PC-9 (cell line): ENCODE measurements around the gene TTYH1. TPM values are rescaled to one million over a fixed set of nuclear protein-coding genes. Genes with fewer than 3 reads are reported as not detected.
A peak's percentile ranks its signal among the peaks of the same experiment; 100 is the strongest.

Experiments
- BruUV-seq: library from RNA; stranded (reverse); fragments of 400-500 nt; replicated peaks from 2 replicates; lab custom pipeline; 2021; lab: Mats Ljungman, UMichigan
- CTCF ChIA-PET: fragments of 300-600 bp; sonication (Branson Sonifier 250); formaldehyde crosslinking; loops from one replicate; lab custom pipeline; 2022; ENCODE audit warnings: antibody characterized with exemption; lab: Charles Lee
- POLR2A ChIA-PET: fragments of 300-600 bp; sonication (Branson Sonifier 250); formaldehyde crosslinking; loops from one replicate; lab custom pipeline; 2022; ENCODE audit warnings: antibody characterized with exemption; ENCODE audit not compliant: unreplicated experiment; lab: Charles Lee
- DNase-seq, 2 experiments: peaks; one replicate each; pipeline versions ENCODE4 v3.0.0 to v3.0.0-alpha.2; 2015 to 2022; ENCODE audit warnings: mixed read lengths in 1 of 2
- H2AFZ ChIP-seq: fragments of 200-600 bp; sonication (generic); 2 replicates; pipeline ENCODE4 v1.8.1; 2017; ENCODE audit warnings: antibody characterized with exemption
- H3F3A ChIP-seq: fragments of 200-600 bp; sonication (generic); 2 replicates; pipeline ENCODE4 v1.8.1; 2017; ENCODE audit warnings: antibody characterized with exemption, mild to moderate bottlenecking, low read depth; ENCODE audit not compliant: insufficient read depth
- H3K27ac ChIP-seq: fragments of 200-600 bp; sonication (generic); 2 replicates; pipeline ENCODE4 v1.6.1; 2016; ENCODE audit warnings: mixed run types
- H3K27me3 ChIP-seq: fragments of 200-600 bp; sonication (generic); 2 replicates; pipeline ENCODE4 v1.6.1; 2016; ENCODE audit warnings: low read depth, mixed run types; ENCODE audit not compliant: insufficient read depth
- H3K36me3 ChIP-seq: fragments of 200-600 bp; sonication (generic); 2 replicates; pipeline ENCODE4 v1.6.1; 2016; ENCODE audit warnings: low read depth, mixed run types
- H3K4me1 ChIP-seq: fragments of 200-600 bp; sonication (generic); replicated peaks from 2 replicates; pipeline ENCODE4 v1.6.1; 2016; ENCODE audit warnings: mixed run types; ENCODE audit not compliant: insufficient read depth
- H3K4me2 ChIP-seq: fragments of 200-600 bp; sonication (generic); 2 replicates; pipeline ENCODE4 v1.6.1; 2017; ENCODE audit warnings: mixed run types
- H3K4me3 ChIP-seq: fragments of 200-600 bp; sonication (generic); 2 replicates; pipeline ENCODE4 v1.6.1; 2016; ENCODE audit warnings: mixed run types
- H3K79me2 ChIP-seq: fragments of 200-600 bp; sonication (generic); 2 replicates; pipeline ENCODE4 v1.6.1; 2017; ENCODE audit warnings: low read depth, mixed run types
- H3K9me2 ChIP-seq: fragments of 200-600 bp; sonication (generic); 2 replicates; pipeline ENCODE4 v1.8.1; 2017; ENCODE audit warnings: mild to moderate bottlenecking; ENCODE audit not compliant: insufficient read depth
- H3K9me3 ChIP-seq: fragments of 200-600 bp; sonication (generic); 2 replicates; pipeline ENCODE4 v1.8.1; 2016; ENCODE audit warnings: low read depth; ENCODE audit not compliant: insufficient read depth
- H4K20me1 ChIP-seq: fragments of 200-600 bp; sonication (generic); 2 replicates; pipeline ENCODE4 v1.8.1; 2017; ENCODE audit not compliant: insufficient read depth
- EZH2 ChIP-seq: fragments of 200-600 bp; sonication (generic); IDR thresholded peaks from 2 replicates; pipeline ENCODE4 v1.8.0; 2017; ENCODE audit warnings: antibody characterized with exemption, low read depth
- intact Hi-C: fragments of 100-400 bp; cut with micrococcal nuclease; formaldehyde crosslinking; loops from one replicate; pipeline ENCODE4 v1.10.0; 2022; ENCODE audit not compliant: unreplicated experiment
- total RNA-seq: library from RNA; stranded (reverse); gene quantifications from 2 replicates; pipeline ENCODE4 v1.2.3, GENCODE V29; 2021
- TF ChIP-seq, protein P1 (sequence below): fragments of 200-600 bp; sonication (generic); conservative IDR thresholded peaks from 2 replicates; pipeline ENCODE4 v1.6.1; 2017; ENCODE audit warnings: mixed run types, antibody characterized with exemption, mild to moderate bottlenecking, moderate library complexity

Gene TTYH1
- total RNA-seq, 1 experiment from 2014 or later = 1.6 TPM

DNA sequence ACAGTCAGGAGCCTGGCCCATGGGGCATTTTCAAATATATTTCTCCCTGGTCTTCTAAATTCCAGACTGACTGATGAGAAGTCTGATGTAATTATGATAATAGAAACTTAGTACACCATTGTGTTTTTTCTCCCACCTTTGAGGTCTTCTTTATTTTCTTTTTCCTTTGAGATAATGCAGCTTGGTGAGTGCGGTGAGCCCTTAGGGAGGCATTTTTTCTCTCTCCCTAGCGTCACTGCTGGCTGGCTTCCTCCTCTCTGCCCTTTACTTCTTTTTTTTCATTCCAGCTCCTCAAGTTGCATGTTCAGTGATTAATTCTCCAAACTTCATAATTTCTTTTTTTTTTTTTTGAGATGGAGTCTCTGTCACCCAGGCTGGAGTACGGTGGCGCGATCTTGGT is 70.6 kb downstream of the TTYH1 start:
- Histone ChIP-seq H3K36me3 (no peaks in the 10 kb centered on the region), H3K9me2 (no peaks in the 10 kb centered on the region), H3K79me2 (no peaks in the 10 kb centered on the region), H3K4me3 (no peak overlapping the region), H3K4me2 (no peak overlapping the region), H3K9me3 (no peaks in the 10 kb centered on the region), H3K27me3 (peaks cover 56% of the 10 kb centered on the region), H3K4me1 (no peaks in the 10 kb centered on the region), H4K20me1 (no peaks in the 10 kb centered on the region), H3F3A (no peaks in the 10 kb centered on the region), H2AFZ (no peak overlapping the region), H3K27ac (no peak overlapping the region)
- BruUV-seq = no TSS peak
- TF ChIP-seq, protein P1, sequence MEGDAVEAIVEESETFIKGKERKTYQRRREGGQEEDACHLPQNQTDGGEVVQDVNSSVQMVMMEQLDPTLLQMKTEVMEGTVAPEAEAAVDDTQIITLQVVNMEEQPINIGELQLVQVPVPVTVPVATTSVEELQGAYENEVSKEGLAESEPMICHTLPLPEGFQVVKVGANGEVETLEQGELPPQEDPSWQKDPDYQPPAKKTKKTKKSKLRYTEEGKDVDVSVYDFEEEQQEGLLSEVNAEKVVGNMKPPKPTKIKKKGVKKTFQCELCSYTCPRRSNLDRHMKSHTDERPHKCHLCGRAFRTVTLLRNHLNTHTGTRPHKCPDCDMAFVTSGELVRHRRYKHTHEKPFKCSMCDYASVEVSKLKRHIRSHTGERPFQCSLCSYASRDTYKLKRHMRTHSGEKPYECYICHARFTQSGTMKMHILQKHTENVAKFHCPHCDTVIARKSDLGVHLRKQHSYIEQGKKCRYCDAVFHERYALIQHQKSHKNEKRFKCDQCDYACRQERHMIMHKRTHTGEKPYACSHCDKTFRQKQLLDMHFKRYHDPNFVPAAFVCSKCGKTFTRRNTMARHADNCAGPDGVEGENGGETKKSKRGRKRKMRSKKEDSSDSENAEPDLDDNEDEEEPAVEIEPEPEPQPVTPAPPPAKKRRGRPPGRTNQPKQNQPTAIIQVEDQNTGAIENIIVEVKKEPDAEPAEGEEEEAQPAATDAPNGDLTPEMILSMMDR = no peak
- no peak for TF ChIP-seq EZH2
- DNase-seq = peak in 1 of 2 experiments; percentile 21
- ChIA-PET POLR2A (no interaction called here), CTCF (no interaction called here)
- intact Hi-C loops = no loop called here

Other genes with a start within 250 kb of the TTYH1 start
- gene TMC4, start 242.3 kb upstream of the TTYH1 start, total RNA-seq = 175 and 194 TPM in 2 replicates
- gene MBOAT7, start 225.9 kb upstream of the TTYH1 start, total RNA-seq = 488 and 494 TPM in 2 replicates
- 134 and 162 TPM in 2 replicates for gene TSEN34, start 224.2 kb upstream of the TTYH1 start, total RNA-seq
- gene RPS9, start 214.6 kb upstream of the TTYH1 start, total RNA-seq = 1,266 and 1,888 TPM in 2 replicates
- gene LILRB3, start 192.5 kb upstream of the TTYH1 start, total RNA-seq = not detected in 2 replicates
- not detected in 2 replicates for gene LILRA6, start 172.7 kb upstream of the TTYH1 start, total RNA-seq
- gene LILRB5, start 158.2 kb upstream of the TTYH1 start, total RNA-seq = not detected in 2 replicates
- gene LILRB2, start 134.4 kb upstream of the TTYH1 start, total RNA-seq = not detected in 2 replicates
- not detected in 2 replicates for gene LILRA5, start 102.3 kb upstream of the TTYH1 start, total RNA-seq
- not detected in 2 replicates for gene LILRA4, start 76.3 kb upstream of the TTYH1 start, total RNA-seq
- not detected in 2 replicates for gene LAIR1, start 50.5 kb upstream of the TTYH1 start, total RNA-seq
- gene LENG8, start 33.7 kb downstream of the TTYH1 start, total RNA-seq = 274 and 279 TPM in 2 replicates
- gene LENG9, start 48.3 kb downstream of the TTYH1 start, total RNA-seq = 7.0 and 8.9 TPM in 2 replicates
- 25.1 and 48.5 TPM in 2 replicates for gene CDC42EP5, start 57.8 kb downstream of the TTYH1 start, total RNA-seq
- gene LAIR2, start 87.4 kb downstream of the TTYH1 start, total RNA-seq = not detected in 2 replicates
- gene LILRA2, start 158.3 kb downstream of the TTYH1 start, total RNA-seq = not detected in 2 replicates
- not detected in 2 replicates for gene LILRA1, start 178.2 kb downstream of the TTYH1 start, total RNA-seq
- not detected in 2 replicates for gene LILRB1, start 215.0 kb downstream of the TTYH1 start, total RNA-seq
- not detected in 2 replicates for gene LILRB4, start 247.5 kb downstream of the TTYH1 start, total RNA-seq